ENCODE data around the gene DCDC1. TPM values are rescaled to one million over a fixed set of nuclear protein-coding genes. Genes with fewer than 3 reads are reported as not detected.

Gene DCDC1
- total RNA-seq, 1 donor from 2014 or later = not detected

- H3K4me3 ChIP-seq = no peak overlapping the region
- TF ChIP-seq CTCF (IDR thresholded peaks at IDR 0.05) = no peak
- H3K4me1 ChIP-seq = no peaks in the 10 kb centered on the region
- H3K9me3 ChIP-seq = no peaks in the 10 kb centered on the region
- intact Hi-C loops (cut with DNase I) = no loop called here
- no peaks in the 10 kb centered on the region for H3K36me3 ChIP-seq
- H3K27ac ChIP-seq = no peak overlapping the region
- DNase-seq (ENCODE audit: low spot score in 2 of 2) = no peak
- H3K27me3 ChIP-seq = no peaks in the 10 kb centered on the region
Measured at GRCh38 chr11:31351168-31351567, 18.4 kb downstream of the DCDC1 start.

GRCh38 chr11:31340903-31341572 lies 28.5 kb downstream of the DCDC1 start:
- H3K4me1 ChIP-seq = no peaks in the 10 kb centered on the region
- H3K36me3 ChIP-seq = no peaks in the 10 kb centered on the region
- no peak overlapping the region for H3K4me3 ChIP-seq
- no peaks in the 10 kb centered on the region for H3K27me3 ChIP-seq
- peak in 1 of 3 experiments; percentile 12 for TF ChIP-seq CTCF (IDR thresholded peaks at IDR 0.05)
- intact Hi-C loops (cut with DNase I) = no loop called here
- H3K9me3 ChIP-seq = no peaks in the 10 kb centered on the region
- H3K27ac ChIP-seq = no peak overlapping the region
- no peak for DNase-seq (ENCODE audit: low spot score in 2 of 2)

- intact Hi-C loops (cut with DNase I) = no loop called here
- no peak for TF ChIP-seq CTCF (IDR thresholded peaks at IDR 0.05)
- no peak overlapping the region for H3K4me3 ChIP-seq
Measured at GRCh38 chr11:31337806-31338205, 31.7 kb downstream of the DCDC1 start.

GRCh38 chr11:31328697-31329096 lies 40.8 kb downstream of the DCDC1 start:
- no peak for DNase-seq (ENCODE audit: low spot score in 2 of 2)

More at GRCh38 chr11:31337806-31338205, 31.7 kb downstream of the DCDC1 start:
- no peak for DNase-seq (ENCODE audit: low spot score in 2 of 2)
- Histone ChIP-seq H3K4me1 (no peaks in the 10 kb centered on the region), H3K27me3 (no peaks in the 10 kb centered on the region), H3K27ac (no peak overlapping the region), H3K36me3 (no peaks in the 10 kb centered on the region), H3K9me3 (peaks cover 0 to 4% of the 10 kb centered on the region in 2 donors)

GRCh38 chr11:31327417-31327816 lies 42.1 kb downstream of the DCDC1 start:
- DNase-seq (ENCODE audit: low spot score in 2 of 2) = no peak
- no peak overlapping the region for H3K4me3 ChIP-seq
- no peaks in the 10 kb centered on the region for H3K9me3 ChIP-seq
- no peak for TF ChIP-seq CTCF (IDR thresholded peaks at IDR 0.05)
- H3K4me1 ChIP-seq = no peaks in the 10 kb centered on the region
- H3K36me3 ChIP-seq = no peaks in the 10 kb centered on the region
- H3K27me3 ChIP-seq = no peaks in the 10 kb centered on the region
- H3K27ac ChIP-seq = no peak overlapping the region
- intact Hi-C loops (cut with DNase I) = no loop called here

More at GRCh38 chr11:31328697-31329096, 40.8 kb downstream of the DCDC1 start:
- no peaks in the 10 kb centered on the region for H3K4me1 ChIP-seq
- intact Hi-C loops (cut with DNase I) = no loop called here
- H3K4me3 ChIP-seq = no peak overlapping the region
- H3K27me3 ChIP-seq = no peaks in the 10 kb centered on the region
- H3K9me3 ChIP-seq = no peaks in the 10 kb centered on the region
- no peak for TF ChIP-seq CTCF (IDR thresholded peaks at IDR 0.05)
- H3K36me3 ChIP-seq = no peaks in the 10 kb centered on the region
- H3K27ac ChIP-seq = no peak overlapping the region
